ENCODE results near the gene EPHA3. TPM values are rescaled to one million over a fixed set of nuclear protein-coding genes. Genes with fewer than 3 reads are reported as not detected.

EPHA3 gene
- polyA plus RNA-seq, 2 of the 4 experiments (the other 2 are of a cell fraction) = not detected

- Histone ChIP-seq H3K4me1 (no peaks in the 10 kb centered on the region), H3K27ac (no peak overlapping the region), H3K4me2 (no peak overlapping the region), H3K4me3 (no peak overlapping the region), H3K9me3 (no peaks in the 10 kb centered on the region)
- no peak for FAIRE-seq
- CTCF ChIA-PET = no interaction called here
- 8% methylated on average over 2 of the region's 2 CpGs for WGBS (ENCODE audit: missing lambda C conversion rate)
- TF ChIP-seq FOXS1 (CRISPR knock-in tag; IDR thresholded peaks at IDR 0.05) (no peak), ESRRA (IDR thresholded peaks at IDR 0.05; ENCODE audit: borderline replicate concordance, low read length) (no peak), MAZ (IDR thresholded peaks at IDR 0.05; ENCODE audit: borderline replicate concordance, low read depth, low read length) (no peak), ZSCAN20 (CRISPR knock-in tag; IDR thresholded peaks at IDR 0.05) (no peak), GATA3 (IDR thresholded peaks at IDR 0.05; ENCODE audit: borderline replicate concordance) (no peak), ATOH8 (CRISPR knock-in tag; IDR thresholded peaks at IDR 0.05; ENCODE audit: low read depth) (no peak), RCOR1 (IDR thresholded peaks at IDR 0.05; ENCODE audit: low read depth, low read length) (no peak), PHF8 (IDR thresholded peaks at IDR 0.05; ENCODE audit: borderline replicate concordance, low read depth) (no peak), CBX2 (IDR thresholded peaks at IDR 0.05; ENCODE audit: borderline replicate concordance, low read depth) (no peak)
- POLR2A ChIA-PET = no interaction called here
- ATAC-seq = no peak
- DNase-seq (ENCODE audit: low read depth in 1 of 2, low spot score in 1 of 2) = no peak
These were observed 34.8 kb upstream of the EPHA3 start for GRCh38 chr3:89072642-89073041.

- POLR2A ChIA-PET = no interaction called here
- no peak overlapping the region for H3K4me3 ChIP-seq
- 0% methylated on average over 1 of the region's 1 CpG for WGBS (ENCODE audit: missing lambda C conversion rate)
These were observed 27.5 kb upstream of the EPHA3 start for GRCh38 chr3:89079944-89080343.

GRCh38 chr3:89087851-89088250 is 19.6 kb upstream of the EPHA3 start:
- FAIRE-seq = no peak

More at GRCh38 chr3:89079944-89080343, 27.5 kb upstream of the EPHA3 start:
- DNase-seq (ENCODE audit: low read depth in 1 of 2, low spot score in 1 of 2) (no peak), FAIRE-seq (no peak), ATAC-seq (no peak)
- CTCF ChIA-PET = no interaction called here
- Histone ChIP-seq H3K9me3 (no peaks in the 10 kb centered on the region), H3K4me1 (no peaks in the 10 kb centered on the region), H3K4me2 (no peak overlapping the region), H3K27ac (no peak overlapping the region)
- TF ChIP-seq HOXB13 (CRISPR knock-in tag; IDR thresholded peaks at IDR 0.05; ENCODE audit: low read depth) = no peak
- peak; percentile 30 for TF ChIP-seq MAFK (IDR thresholded peaks at IDR 0.05; ENCODE audit: partially characterized antibody)
- no peak for TF ChIP-seq ELK1 (IDR thresholded peaks at IDR 0.05; ENCODE audit: low read depth, low read length)
- no peak for TF ChIP-seq MYC (IDR thresholded peaks at IDR 0.05; ENCODE audit: borderline replicate concordance, low read length)

More at GRCh38 chr3:89087851-89088250, 19.6 kb upstream of the EPHA3 start:
- DNase-seq (ENCODE audit: low read depth in 1 of 2, low spot score in 1 of 2) (no peak), ATAC-seq (no peak)
- no peak overlapping the region for H3K27ac ChIP-seq
- ChIA-PET POLR2A (no interaction called here), CTCF (no interaction called here)
- no peaks in the 10 kb centered on the region for H3K9me3 ChIP-seq
- no peak for TF ChIP-seq KDM1A (IDR thresholded peaks at IDR 0.05; ENCODE audit: low read depth)
- TF ChIP-seq CTCF (IDR thresholded peaks at IDR 0.05) = no peak
- TF ChIP-seq NR3C1 (IDR thresholded peaks at IDR 0.05) = no peak
- TF ChIP-seq EP300 (IDR thresholded peaks at IDR 0.05) = no peak
- TF ChIP-seq PBX3 (IDR thresholded peaks at IDR 0.05) = no peak
- no peak for TF ChIP-seq RARB (CRISPR knock-in tag; IDR thresholded peaks at IDR 0.05)
- no peak for TF ChIP-seq HEYL (CRISPR knock-in tag; IDR thresholded peaks at IDR 0.05)
- no peak for TF ChIP-seq USF2 (IDR thresholded peaks at IDR 0.05)
- TF ChIP-seq HOXA7 (CRISPR knock-in tag; IDR thresholded peaks at IDR 0.05) = no peak
- no peak for TF ChIP-seq E2F6 (IDR thresholded peaks at IDR 0.05; ENCODE audit: borderline replicate concordance, low read depth)
- no peak for TF ChIP-seq NPAS2 (CRISPR knock-in tag; IDR thresholded peaks at IDR 0.05; ENCODE audit: borderline replicate concordance)
- no peak for TF ChIP-seq KDM5A (IDR thresholded peaks at IDR 0.05)
- TF ChIP-seq HOXB13 (CRISPR knock-in tag; IDR thresholded peaks at IDR 0.05; ENCODE audit: low read depth) = no peak
- H3K4me3 ChIP-seq = no peak overlapping the region
- WGBS (ENCODE audit: missing lambda C conversion rate) = 2% methylated on average over 1 of the region's 1 CpG
- no peaks in the 10 kb centered on the region for H3K4me1 ChIP-seq
- no peak overlapping the region for H3K4me2 ChIP-seq

All from A549 (cell line).